Breast epithelium (tissue), 4 donors: Measurements from ENCODE around the gene KIF21A. TPM values are rescaled to one million over a fixed set of nuclear protein-coding genes. Genes with fewer than 3 reads are reported as not detected.

Source experiments
- DNase-seq, 2 donors: peaks; one replicate each; pipeline ENCODE4 v3.0.0-alpha.2; 2019; ENCODE audit warnings: low spot score in 2 of 2
- H3K27ac ChIP-seq, 2 donors: fragments of 200-600 bp; sonication (generic) in 1 of 2; one replicate each; pipeline ENCODE4 v1.5.1; 2016 to 2019; ENCODE audit warnings: mild to moderate bottlenecking in 1 of 2
- H3K27me3 ChIP-seq, 2 donors: fragments of 200-600 bp; sonication (generic) in 1 of 2; one replicate each; pipeline versions ENCODE4 v1.5.1 to v1.6.0; 2017 to 2019; ENCODE audit warnings: control low read depth in 1 of 2, mild to moderate bottlenecking in 1 of 2
- H3K36me3 ChIP-seq: fragments of 200-600 bp; one replicate; pipeline ENCODE4 v1.5.1; 2019
- H3K4me1 ChIP-seq, 2 donors: fragments of 200-600 bp; sonication (generic); one replicate each; pipeline ENCODE4 v1.5.1; 2016 to 2019; ENCODE audit warnings: control low read depth in 1 of 2
- H3K4me3 ChIP-seq, 3 donors: fragments of 200-600 bp; sonication (generic); 1 replicate in 2 of 3; 2 replicates in 1 of 3; pipeline ENCODE4 v1.5.1; 2016 to 2019; ENCODE audit warnings: mild to moderate bottlenecking in 3 of 3, moderate library complexity in 2 of 3
- H3K9me3 ChIP-seq, 2 donors: fragments of 200-600 bp; sonication (generic) in 1 of 2; one replicate each; pipeline ENCODE4 v1.5.1; 2016 to 2019; ENCODE audit warnings: control low read depth in 1 of 2
- CTCF ChIP-seq, 3 donors: fragments of 450-650 bp; IDR thresholded peaks; one replicate each; pipeline ENCODE4 v1.5.1; 2016 to 2017; ENCODE audit warnings: antibody characterized with exemption in 3 of 3, mild to moderate bottlenecking in 3 of 3, moderate library complexity in 3 of 3
- POLR2A ChIP-seq: fragments of 450-650 bp; IDR thresholded peaks from one replicate; pipeline ENCODE4 v1.6.1; 2016; ENCODE audit warnings: antibody characterized with exemption, mild to moderate bottlenecking, moderate library complexity
- POLR2AphosphoS5 ChIP-seq, 3 donors: sonication (generic); formaldehyde crosslinking; IDR thresholded peaks; one replicate each; pipeline ENCODE4 v1.6.1; 2017; ENCODE audit warnings: antibody characterized with exemption in 3 of 3
- intact Hi-C: fragments of 100-400 bp; cut with DNase I; formaldehyde crosslinking; loops from one replicate; pipeline ENCODE4 v1.15.1; 2023; ENCODE audit warnings: low total_unique reads
- total RNA-seq, 3 donors: library from RNA; depleted of rRNA; stranded (reverse); fragments of >200 nt; gene quantifications; one replicate each; pipeline ENCODE4 v1.1.0, GENCODE V29; 2016

KIF21A gene
- total RNA-seq, 3 donors from 2014 or later: 10.2 to 23.7 (median 11.7) TPM

GRCh38 chr12:39327965-39328364 lies 115.0 kb downstream of the KIF21A start:
- Histone ChIP-seq H3K27me3 (no peaks in the 10 kb centered on the region), H3K27ac (no peak overlapping the region), H3K9me3 (no peaks in the 10 kb centered on the region), H3K4me3 (no peak overlapping the region), H3K36me3 (no peaks in the 10 kb centered on the region), H3K4me1 (no peaks in the 10 kb centered on the region)
- intact Hi-C loops: no loop called here
- no peak for DNase-seq
- TF ChIP-seq POLR2A (no peak), CTCF (IDR thresholded peaks at IDR 0.05) (no peak), POLR2AphosphoS5 (IDR thresholded peaks at IDR 0.05) (no peak)

- H3K27ac ChIP-seq: no peak overlapping the region
- H3K4me1 ChIP-seq: no peaks in the 10 kb centered on the region
- intact Hi-C loops: no loop called here
- DNase-seq: no peak
- no peaks in the 10 kb centered on the region for H3K36me3 ChIP-seq
- no peaks in the 10 kb centered on the region for H3K27me3 ChIP-seq
- no peak for TF ChIP-seq POLR2A
- no peak for TF ChIP-seq CTCF (IDR thresholded peaks at IDR 0.05)
- no peak for TF ChIP-seq POLR2AphosphoS5 (IDR thresholded peaks at IDR 0.05)
- no peaks in the 10 kb centered on the region for H3K9me3 ChIP-seq
- no peak overlapping the region for H3K4me3 ChIP-seq
Measured at GRCh38 chr12:39327510-39327909, 115.4 kb downstream of the KIF21A start.

- intact Hi-C loops: loop anchor here (10.0 kb wide), 1 partner anchor 274 kb away; no protein-coding TSS in a partner anchor
- H3K36me3 ChIP-seq: no peaks in the 10 kb centered on the region
- no peak for DNase-seq
Measured at GRCh38 chr12:39319180-39319579, 123.7 kb downstream of the KIF21A start.

GRCh38 chr12:39314547-39314946 lies 128.4 kb downstream of the KIF21A start:
- TF ChIP-seq POLR2AphosphoS5 (IDR thresholded peaks at IDR 0.05) (no peak), POLR2A (no peak), CTCF (IDR thresholded peaks at IDR 0.05) (no peak)
- H3K4me3 ChIP-seq: no peak overlapping the region

More at GRCh38 chr12:39319180-39319579, 123.7 kb downstream of the KIF21A start:
- H3K4me1 ChIP-seq: no peaks in the 10 kb centered on the region
- H3K4me3 ChIP-seq: no peak overlapping the region
- no peaks in the 10 kb centered on the region for H3K9me3 ChIP-seq
- no peak overlapping the region for H3K27ac ChIP-seq
- H3K27me3 ChIP-seq: no peaks in the 10 kb centered on the region
- no peak for TF ChIP-seq POLR2A
- TF ChIP-seq CTCF (IDR thresholded peaks at IDR 0.05): no peak
- no peak for TF ChIP-seq POLR2AphosphoS5 (IDR thresholded peaks at IDR 0.05)

GRCh38 chr12:39309516-39309915 lies 133.4 kb downstream of the KIF21A start:
- H3K27me3 ChIP-seq: no peaks in the 10 kb centered on the region
- no peaks in the 10 kb centered on the region for H3K36me3 ChIP-seq
- no peaks in the 10 kb centered on the region for H3K9me3 ChIP-seq
- no peaks in the 10 kb centered on the region for H3K4me1 ChIP-seq
- intact Hi-C loops: no loop called here
- TF ChIP-seq POLR2AphosphoS5 (IDR thresholded peaks at IDR 0.05): no peak
- no peak for TF ChIP-seq CTCF (IDR thresholded peaks at IDR 0.05)
- no peak for TF ChIP-seq POLR2A
- no peak overlapping the region for H3K4me3 ChIP-seq
- DNase-seq: no peak
- H3K27ac ChIP-seq: no peak overlapping the region

More at GRCh38 chr12:39314547-39314946, 128.4 kb downstream of the KIF21A start:
- intact Hi-C loops: loop anchor here (10.0 kb wide), 1 partner anchor 270 kb away; no protein-coding TSS in a partner anchor
- Histone ChIP-seq H3K9me3 (no peaks in the 10 kb centered on the region), H3K36me3 (no peaks in the 10 kb centered on the region), H3K4me1 (no peaks in the 10 kb centered on the region), H3K27me3 (no peaks in the 10 kb centered on the region), H3K27ac (no peak overlapping the region)
- DNase-seq: no peak
